HEK293 (cell line): ENCODE measurements around the gene DEDD2.

Source experiments
- BCL11A ChIP-seq: fragments of 450-650 bp; formaldehyde crosslinking; IDR thresholded peaks from 2 replicates; pipeline ENCODE4 v1.5.1; 2016; ENCODE audit warnings: low read depth, missing biosample characterization, missing genetic modification characterization
- BCL6B ChIP-seq: fragments of 450-650 bp; formaldehyde crosslinking; IDR thresholded peaks from 2 replicates; pipeline ENCODE4 v1.5.1; 2017; ENCODE audit warnings: missing biosample characterization, missing genetic modification characterization
- EGR2 ChIP-seq: fragments of 450-650 bp; formaldehyde crosslinking; IDR thresholded peaks from 2 replicates; pipeline ENCODE4 v1.5.1; 2016; ENCODE audit warnings: low read depth, missing biosample characterization, missing genetic modification characterization
- KLF10 ChIP-seq: fragments of 450-650 bp; IDR thresholded peaks from 2 replicates; pipeline ENCODE4 v1.5.1; 2018; ENCODE audit warnings: missing biosample characterization, mild to moderate bottlenecking, missing genetic modification characterization
- MZF1 ChIP-seq: fragments of 450-650 bp; formaldehyde crosslinking; IDR thresholded peaks from 2 replicates; pipeline ENCODE4 v1.5.1; 2017; ENCODE audit warnings: missing biosample characterization, missing genetic modification characterization, borderline replicate concordance
- SCRT1 ChIP-seq: fragments of 450-650 bp; formaldehyde crosslinking; IDR thresholded peaks from 2 replicates; pipeline ENCODE4 v1.5.1; 2016; ENCODE audit warnings: missing biosample characterization, missing genetic modification characterization, borderline replicate concordance
- ZBTB10 ChIP-seq: fragments of 450-650 bp; formaldehyde crosslinking; IDR thresholded peaks from 2 replicates; pipeline ENCODE4 v1.5.1; 2016; ENCODE audit warnings: missing biosample characterization, missing genetic modification characterization
- ZBTB17 ChIP-seq: fragments of 450-650 bp; formaldehyde crosslinking; IDR thresholded peaks from 2 replicates; pipeline ENCODE4 v1.5.1; 2016; ENCODE audit warnings: missing biosample characterization, missing genetic modification characterization
- ZBTB49 ChIP-seq: fragments of 450-650 bp; formaldehyde crosslinking; IDR thresholded peaks from 2 replicates; pipeline ENCODE4 v1.5.1; 2016; ENCODE audit warnings: missing biosample characterization, missing genetic modification characterization, low read depth
- ZBTB8A ChIP-seq: fragments of 450-650 bp; formaldehyde crosslinking; IDR thresholded peaks from 2 replicates; pipeline ENCODE4 v1.5.1; 2016; ENCODE audit warnings: missing biosample characterization, missing genetic modification characterization
- ZIC2 ChIP-seq: fragments of 450-650 bp; formaldehyde crosslinking; IDR thresholded peaks from 2 replicates; pipeline ENCODE4 v1.5.1; 2016; ENCODE audit warnings: missing biosample characterization, missing genetic modification characterization
- ZNF121 ChIP-seq: fragments of 450-650 bp; formaldehyde crosslinking; IDR thresholded peaks from 2 replicates; pipeline ENCODE4 v1.5.1; 2016; ENCODE audit warnings: missing biosample characterization, missing genetic modification characterization
- ZNF148 ChIP-seq: fragments of 450-650 bp; formaldehyde crosslinking; IDR thresholded peaks from 2 replicates; pipeline ENCODE4 v1.5.0; 2017; ENCODE audit warnings: missing biosample characterization, missing genetic modification characterization, borderline replicate concordance
- ZNF214 ChIP-seq: fragments of 450-650 bp; formaldehyde crosslinking; IDR thresholded peaks from 2 replicates; pipeline ENCODE4 v1.5.1; 2017; ENCODE audit warnings: missing biosample characterization, mild to moderate bottlenecking, missing genetic modification characterization, borderline replicate concordance
- ZNF223 ChIP-seq: fragments of 450-650 bp; formaldehyde crosslinking; IDR thresholded peaks from 2 replicates; pipeline ENCODE4 v1.5.1; 2016; ENCODE audit warnings: missing biosample characterization, missing genetic modification characterization
- ZNF24 ChIP-seq: fragments of 450-650 bp; formaldehyde crosslinking; IDR thresholded peaks from 2 replicates; pipeline ENCODE4 v1.5.1; 2016; ENCODE audit warnings: missing biosample characterization, missing genetic modification characterization
- ZNF302 ChIP-seq: fragments of 450-650 bp; formaldehyde crosslinking; IDR thresholded peaks from 2 replicates; pipeline ENCODE4 v1.5.1; 2016; ENCODE audit warnings: missing biosample characterization, missing genetic modification characterization, low read depth
- ZNF311 ChIP-seq: fragments of 450-650 bp; formaldehyde crosslinking; IDR thresholded peaks from 2 replicates; pipeline ENCODE4 v1.5.1; 2017; ENCODE audit warnings: missing biosample characterization, missing genetic modification characterization, borderline replicate concordance
- ZNF394 ChIP-seq: fragments of 450-650 bp; formaldehyde crosslinking; IDR thresholded peaks from 2 replicates; pipeline ENCODE4 v1.5.1; 2016; ENCODE audit warnings: missing biosample characterization, missing genetic modification characterization, mild to moderate bottlenecking, moderate library complexity, borderline replicate concordance
- ZNF398 ChIP-seq: fragments of 450-650 bp; formaldehyde crosslinking; IDR thresholded peaks from 2 replicates; pipeline ENCODE4 v1.5.1; 2017; ENCODE audit warnings: missing biosample characterization, missing genetic modification characterization
- ZNF449 ChIP-seq: fragments of 450-650 bp; formaldehyde crosslinking; IDR thresholded peaks from 2 replicates; pipeline ENCODE4 v1.5.1; 2017; ENCODE audit warnings: missing biosample characterization, mild to moderate bottlenecking, missing genetic modification characterization, moderate library complexity
- ZNF514 ChIP-seq: fragments of 450-650 bp; formaldehyde crosslinking; IDR thresholded peaks from 2 replicates; pipeline ENCODE4 v1.5.1; 2016; ENCODE audit warnings: missing biosample characterization, missing genetic modification characterization
- ZNF558 ChIP-seq: fragments of 450-650 bp; formaldehyde crosslinking; IDR thresholded peaks from 2 replicates; pipeline ENCODE4 v1.5.1; 2016; ENCODE audit warnings: missing biosample characterization, missing genetic modification characterization
- ZNF660 ChIP-seq: fragments of 450-650 bp; IDR thresholded peaks from 2 replicates; pipeline ENCODE4 v1.5.1; 2018; ENCODE audit warnings: missing biosample characterization, mild to moderate bottlenecking, missing genetic modification characterization
- ZNF792 ChIP-seq: fragments of 450-650 bp; formaldehyde crosslinking; IDR thresholded peaks from 2 replicates; pipeline ENCODE4 v1.5.1; 2016; ENCODE audit warnings: missing biosample characterization, missing genetic modification characterization
- ZSCAN30 ChIP-seq: fragments of 450-650 bp; IDR thresholded peaks from 2 replicates; pipeline ENCODE4 v1.5.1; 2018; ENCODE audit warnings: missing biosample characterization, mild to moderate bottlenecking, missing genetic modification characterization, moderate library complexity
- ZXDB ChIP-seq: fragments of 450-650 bp; formaldehyde crosslinking; IDR thresholded peaks from 2 replicates; pipeline ENCODE4 v1.5.1; 2016; ENCODE audit warnings: missing biosample characterization, missing genetic modification characterization

DEDD2 gene

GRCh38 chr19:42176990-42177685 is 40.3 kb downstream of the DEDD2 start (continued):
- no peak for TF ChIP-seq ZNF514 (tag by site-specific recombination)
- TF ChIP-seq ZNF311 (tag by site-specific recombination) = no peak
- TF ChIP-seq ZBTB49 (tag by site-specific recombination) = no peak
- 0 out of 2 replicates have a peak, but pooled peaks have one; percentile 33 for TF ChIP-seq ZXDB (tag by site-specific recombination)
- no peak for TF ChIP-seq ZNF121
- TF ChIP-seq SCRT1 (tag by site-specific recombination) = no peak
- TF ChIP-seq ZNF223 (tag by site-specific recombination) = no peak
- TF ChIP-seq BCL11A = no peak
- TF ChIP-seq ZNF558 (tag by site-specific recombination) = no peak
- no peak for TF ChIP-seq ZNF792 (tag by site-specific recombination)
- peak; percentile 58; the same call in 1 of the 2 replicates for TF ChIP-seq ZNF394 (tag by site-specific recombination)
- no peak for TF ChIP-seq ZNF302 (tag by site-specific recombination)
- TF ChIP-seq ZNF449 (tag by site-specific recombination) = 0 out of 2 replicates have a peak, but pooled peaks have one; percentile 58
- TF ChIP-seq KLF10 (tag by site-specific recombination) = no peak
- TF ChIP-seq MZF1 = 0 out of 2 replicates have a peak, but pooled peaks have one; percentile 63
- TF ChIP-seq ZNF24 (tag by site-specific recombination) = no peak
- TF ChIP-seq ZBTB10 (tag by site-specific recombination) = 0 out of 2 replicates have a peak, but pooled peaks have one; percentile 33
- TF ChIP-seq EGR2 (tag by site-specific recombination) = peak; percentile 38; the same call in 1 of the 2 replicates
- TF ChIP-seq ZSCAN30 (tag by site-specific recombination) = peak; percentile 98
- peak; percentile 84 for TF ChIP-seq ZBTB8A (tag by site-specific recombination)
- TF ChIP-seq ZNF214 (tag by site-specific recombination) = no peak
- TF ChIP-seq BCL6B (tag by site-specific recombination) = 0 out of 2 replicates have a peak, but pooled peaks have one; percentile 43
- TF ChIP-seq ZNF398 (tag by site-specific recombination) = peak; percentile 96
- no peak; the same call in 1 of the 2 replicates for TF ChIP-seq ZNF660 (tag by site-specific recombination)
- no peak for TF ChIP-seq ZNF148 (tag by site-specific recombination)
- TF ChIP-seq ZBTB17 (tag by site-specific recombination) = peak; percentile 94
- TF ChIP-seq ZIC2 = no peak
